Measurements from ENCODE around the gene C2CD2. TPM values are rescaled to one million over a fixed set of nuclear protein-coding genes. Genes with fewer than 3 reads are reported as not detected.

The C2CD2 gene
- total RNA-seq, 1 experiment from 2014 or later, result 13.6 TPM

- no peak overlapping the region for H3K4me3 Mint-ChIP-seq (ENCODE audit: low read depth, unreplicated experiment)
- intact Hi-C loops (cut with micrococcal nuclease; ENCODE audit: unreplicated experiment), result no loop called here
- TF ChIP-seq CTCF (IDR thresholded peaks at IDR 0.05; ENCODE audit: unreplicated experiment), result no peak
- no peak overlapping the region for H3K27ac Mint-ChIP-seq (ENCODE audit: unreplicated experiment)
- H3K4me1 Mint-ChIP-seq (ENCODE audit: low read depth, unreplicated experiment), result no peaks in the 10 kb centered on the region
- H3K27me3 Mint-ChIP-seq (ENCODE audit: unreplicated experiment), result no peaks in the 10 kb centered on the region
- no peaks in the 10 kb centered on the region for H3K36me3 Mint-ChIP-seq (ENCODE audit: insufficient read depth, unreplicated experiment)
- no peaks in the 10 kb centered on the region for H3K9me3 Mint-ChIP-seq (ENCODE audit: low read depth, unreplicated experiment)
- no TSS peak for BruUV-seq (replicated peaks)
- no peak for DNase-seq
- CTCF ChIA-PET, result no interaction called here
These were observed 56.1 kb downstream of the C2CD2 start for GRCh38 chr21:41897700-41898099.

GRCh38 chr21:41897047-41897669 lies 56.7 kb downstream of the C2CD2 start:
- H3K4me3 Mint-ChIP-seq (ENCODE audit: low read depth, unreplicated experiment), result no peak overlapping the region
- no peak for TF ChIP-seq CTCF (IDR thresholded peaks at IDR 0.05; ENCODE audit: unreplicated experiment)
- intact Hi-C loops (cut with micrococcal nuclease; ENCODE audit: unreplicated experiment), result no loop called here
- no peaks in the 10 kb centered on the region for H3K36me3 Mint-ChIP-seq (ENCODE audit: insufficient read depth, unreplicated experiment)
- no peaks in the 10 kb centered on the region for H3K27me3 Mint-ChIP-seq (ENCODE audit: unreplicated experiment)
- no TSS peak for BruUV-seq (replicated peaks)
- DNase-seq, result no peak
- no peaks in the 10 kb centered on the region for H3K9me3 Mint-ChIP-seq (ENCODE audit: low read depth, unreplicated experiment)
- H3K4me1 Mint-ChIP-seq (ENCODE audit: low read depth, unreplicated experiment), result no peaks in the 10 kb centered on the region
- CTCF ChIA-PET, result interaction anchor here (0.6 kb wide), 1 partner anchor 17 kb away, joined by 12 read pairs; no protein-coding TSS in a partner anchor
- no peak overlapping the region for H3K27ac Mint-ChIP-seq (ENCODE audit: unreplicated experiment)

GRCh38 chr21:41895643-41896493 lies 58.0 kb downstream of the C2CD2 start:
- Mint-ChIP-seq H3K9me3 (ENCODE audit: low read depth, unreplicated experiment) (no peaks in the 10 kb centered on the region), H3K27me3 (ENCODE audit: unreplicated experiment) (no peaks in the 10 kb centered on the region), H3K27ac (ENCODE audit: unreplicated experiment) (no peak overlapping the region), H3K4me1 (ENCODE audit: low read depth, unreplicated experiment) (peaks cover 6% of the 10 kb centered on the region), H3K4me3 (ENCODE audit: low read depth, unreplicated experiment) (no peak overlapping the region), H3K36me3 (ENCODE audit: insufficient read depth, unreplicated experiment) (peaks cover 5% of the 10 kb centered on the region)
- no peak for TF ChIP-seq CTCF (IDR thresholded peaks at IDR 0.05; ENCODE audit: unreplicated experiment)
- BruUV-seq (replicated peaks), result no TSS peak
- CTCF ChIA-PET, result no interaction called here
- intact Hi-C loops (cut with micrococcal nuclease; ENCODE audit: unreplicated experiment), result no loop called here
- DNase-seq, result no peak

GRCh38 chr21:41894922-41895557 lies 58.8 kb downstream of the C2CD2 start:
- Mint-ChIP-seq H3K4me1 (ENCODE audit: low read depth, unreplicated experiment) (peaks cover 9% of the 10 kb centered on the region), H3K9me3 (ENCODE audit: low read depth, unreplicated experiment) (no peaks in the 10 kb centered on the region), H3K4me3 (ENCODE audit: low read depth, unreplicated experiment) (no peak overlapping the region), H3K27me3 (ENCODE audit: unreplicated experiment) (no peaks in the 10 kb centered on the region), H3K27ac (ENCODE audit: unreplicated experiment) (no peak overlapping the region), H3K36me3 (ENCODE audit: insufficient read depth, unreplicated experiment) (peaks cover 5% of the 10 kb centered on the region)
- DNase-seq, result no peak
- intact Hi-C loops (cut with micrococcal nuclease; ENCODE audit: unreplicated experiment), result no loop called here
- TF ChIP-seq CTCF (IDR thresholded peaks at IDR 0.05; ENCODE audit: unreplicated experiment), result no peak
- BruUV-seq (replicated peaks), result no TSS peak
- CTCF ChIA-PET, result no interaction called here

Measured in Calu3 (cell line).